ENCODE data around the gene ACTN3. TPM values are rescaled to one million over a fixed set of nuclear protein-coding genes. Genes with fewer than 3 reads are reported as not detected.

Gene ACTN3
- total and polyA plus RNA-seq, 2 experiments from 2014 or later, result 6.3 to 7.3 TPM

DNA sequence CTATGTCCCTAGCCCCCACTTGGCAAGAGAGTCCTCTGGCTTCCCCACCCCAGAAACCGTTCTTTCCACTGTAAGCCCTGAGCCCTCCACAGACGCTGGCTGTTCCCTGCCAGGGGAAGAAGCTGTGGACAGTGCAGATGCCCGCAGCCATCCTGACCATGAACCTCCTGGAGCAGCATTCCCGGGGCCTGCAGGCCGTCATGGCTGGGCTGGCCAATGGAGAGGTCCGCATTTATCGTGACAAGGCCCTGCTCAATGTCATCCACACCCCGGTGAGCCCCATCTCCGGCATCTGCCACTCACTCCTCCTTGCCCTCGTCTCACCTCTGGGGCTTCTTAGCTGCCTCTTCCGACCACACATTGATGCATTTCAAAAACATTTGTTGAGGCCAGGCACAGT, 23.1 kb upstream of the ACTN3 start:
- Histone ChIP-seq H3K4me3 (no peak overlapping the region), H3K27me3 (ENCODE audit: insufficient read depth) (no peaks in the 10 kb centered on the region), H2AFZ (no peak overlapping the region), H3K4me1 (ENCODE audit: insufficient read depth) (no peaks in the 10 kb centered on the region), H3K4me2 (no peak overlapping the region), H4K20me1 (replicated peaks; ENCODE audit: insufficient read depth) (no peaks in the 10 kb centered on the region), H3K9me2 (ENCODE audit: insufficient read depth) (no peaks in the 10 kb centered on the region), H3F3A (replicated peaks; ENCODE audit: low read depth) (no peaks in the 10 kb centered on the region), H3K79me2 (replicated peaks; ENCODE audit: insufficient read depth) (no peaks in the 10 kb centered on the region), H3K36me3 (ENCODE audit: insufficient read depth) (0 out of 2 replicates have a peak, but pooled peaks cover 10% of the 10 kb centered on the region), H3K27ac (ENCODE audit: low read depth) (no peak overlapping the region)
- Mint-ChIP-seq H3K27me3 (ENCODE audit: insufficient read depth, low read depth, poor library complexity) (peaks cover 2% of the 10 kb centered on the region), H3K4me1 (no peaks in the 10 kb centered on the region), H3K27ac (no peak overlapping the region), H3K9me3 (no peaks in the 10 kb centered on the region), H3K36me3 (ENCODE audit: low read depth) (peaks cover 15% of the 10 kb centered on the region), H3K4me3 (no peak overlapping the region)
- TF ChIP-seq ZNF331 (CRISPR knock-in tag; IDR thresholded peaks at IDR 0.05; ENCODE audit: low read depth), result no peak
- TF ChIP-seq, protein P1, sequence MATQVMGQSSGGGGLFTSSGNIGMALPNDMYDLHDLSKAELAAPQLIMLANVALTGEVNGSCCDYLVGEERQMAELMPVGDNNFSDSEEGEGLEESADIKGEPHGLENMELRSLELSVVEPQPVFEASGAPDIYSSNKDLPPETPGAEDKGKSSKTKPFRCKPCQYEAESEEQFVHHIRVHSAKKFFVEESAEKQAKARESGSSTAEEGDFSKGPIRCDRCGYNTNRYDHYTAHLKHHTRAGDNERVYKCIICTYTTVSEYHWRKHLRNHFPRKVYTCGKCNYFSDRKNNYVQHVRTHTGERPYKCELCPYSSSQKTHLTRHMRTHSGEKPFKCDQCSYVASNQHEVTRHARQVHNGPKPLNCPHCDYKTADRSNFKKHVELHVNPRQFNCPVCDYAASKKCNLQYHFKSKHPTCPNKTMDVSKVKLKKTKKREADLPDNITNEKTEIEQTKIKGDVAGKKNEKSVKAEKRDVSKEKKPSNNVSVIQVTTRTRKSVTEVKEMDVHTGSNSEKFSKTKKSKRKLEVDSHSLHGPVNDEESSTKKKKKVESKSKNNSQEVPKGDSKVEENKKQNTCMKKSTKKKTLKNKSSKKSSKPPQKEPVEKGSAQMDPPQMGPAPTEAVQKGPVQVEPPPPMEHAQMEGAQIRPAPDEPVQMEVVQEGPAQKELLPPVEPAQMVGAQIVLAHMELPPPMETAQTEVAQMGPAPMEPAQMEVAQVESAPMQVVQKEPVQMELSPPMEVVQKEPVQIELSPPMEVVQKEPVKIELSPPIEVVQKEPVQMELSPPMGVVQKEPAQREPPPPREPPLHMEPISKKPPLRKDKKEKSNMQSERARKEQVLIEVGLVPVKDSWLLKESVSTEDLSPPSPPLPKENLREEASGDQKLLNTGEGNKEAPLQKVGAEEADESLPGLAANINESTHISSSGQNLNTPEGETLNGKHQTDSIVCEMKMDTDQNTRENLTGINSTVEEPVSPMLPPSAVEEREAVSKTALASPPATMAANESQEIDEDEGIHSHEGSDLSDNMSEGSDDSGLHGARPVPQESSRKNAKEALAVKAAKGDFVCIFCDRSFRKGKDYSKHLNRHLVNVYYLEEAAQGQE (IDR thresholded peaks at IDR 0.05; ENCODE audit: unreplicated experiment), result no peak
- TF ChIP-seq ETS1 (IDR thresholded peaks at IDR 0.05), result no peak
- no peak for TF ChIP-seq NANOG (IDR thresholded peaks at IDR 0.05; ENCODE audit: borderline replicate concordance)
- TF ChIP-seq JUNB (IDR thresholded peaks at IDR 0.05; ENCODE audit: unreplicated experiment), result no peak
- TF ChIP-seq CREB1 (CRISPR knock-in tag; IDR thresholded peaks at IDR 0.05; ENCODE audit: low read depth), result no peak
- no peak for TF ChIP-seq ZNF114 (CRISPR knock-in tag; IDR thresholded peaks at IDR 0.05)
- TF ChIP-seq STAT1 (IDR thresholded peaks at IDR 0.05; ENCODE audit: unreplicated experiment), result no peak
- TF ChIP-seq ZNF462 (CRISPR knock-in tag; IDR thresholded peaks at IDR 0.05), result no peak
- no peak for TF ChIP-seq EZH2phosphoT487 (IDR thresholded peaks at IDR 0.05; ENCODE audit: unreplicated experiment)
- no peak for TF ChIP-seq EZH2 (IDR thresholded peaks at IDR 0.05; ENCODE audit: low read depth, unreplicated experiment)
- TF ChIP-seq, protein P2, sequence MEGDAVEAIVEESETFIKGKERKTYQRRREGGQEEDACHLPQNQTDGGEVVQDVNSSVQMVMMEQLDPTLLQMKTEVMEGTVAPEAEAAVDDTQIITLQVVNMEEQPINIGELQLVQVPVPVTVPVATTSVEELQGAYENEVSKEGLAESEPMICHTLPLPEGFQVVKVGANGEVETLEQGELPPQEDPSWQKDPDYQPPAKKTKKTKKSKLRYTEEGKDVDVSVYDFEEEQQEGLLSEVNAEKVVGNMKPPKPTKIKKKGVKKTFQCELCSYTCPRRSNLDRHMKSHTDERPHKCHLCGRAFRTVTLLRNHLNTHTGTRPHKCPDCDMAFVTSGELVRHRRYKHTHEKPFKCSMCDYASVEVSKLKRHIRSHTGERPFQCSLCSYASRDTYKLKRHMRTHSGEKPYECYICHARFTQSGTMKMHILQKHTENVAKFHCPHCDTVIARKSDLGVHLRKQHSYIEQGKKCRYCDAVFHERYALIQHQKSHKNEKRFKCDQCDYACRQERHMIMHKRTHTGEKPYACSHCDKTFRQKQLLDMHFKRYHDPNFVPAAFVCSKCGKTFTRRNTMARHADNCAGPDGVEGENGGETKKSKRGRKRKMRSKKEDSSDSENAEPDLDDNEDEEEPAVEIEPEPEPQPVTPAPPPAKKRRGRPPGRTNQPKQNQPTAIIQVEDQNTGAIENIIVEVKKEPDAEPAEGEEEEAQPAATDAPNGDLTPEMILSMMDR (conservative IDR thresholded peaks at IDR 0.05; ENCODE audit: low read depth in 2 of 2), result no peak
- no peak for TF ChIP-seq POLR2AphosphoS5 (IDR thresholded peaks at IDR 0.05; ENCODE audit: low read depth)
- DNase-seq (ENCODE audit: low spot score) (no peak), ATAC-seq (no peak)

Measured in GM23338 (cell line).